ENCODE results near the gene MTAP.

MTAP gene

DNA sequence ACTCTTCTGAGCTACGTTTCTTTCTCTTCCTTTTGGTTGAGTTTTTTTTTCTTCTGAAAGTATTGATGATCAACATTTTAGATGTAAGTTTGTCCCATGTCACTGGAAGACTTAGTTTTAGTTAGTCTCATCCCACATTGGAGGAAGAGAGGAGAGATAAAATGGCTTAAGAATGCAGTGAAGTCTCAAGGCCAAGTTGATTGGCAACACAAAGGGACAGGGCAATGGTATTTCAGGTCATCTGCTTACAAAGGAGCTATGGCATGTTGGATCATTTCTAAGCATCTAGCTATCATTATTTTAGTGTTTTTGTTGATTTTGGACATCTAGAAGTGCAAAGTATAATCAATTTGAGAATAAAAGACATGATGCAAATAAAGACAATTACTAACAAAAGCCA is 133.2 kb downstream of the MTAP start:
- TF ChIP-seq ZNF624 (tag by site-specific recombination; IDR thresholded peaks at IDR 0.05) (no peak), ZNF133 (tag by site-specific recombination; IDR thresholded peaks at IDR 0.05) (no peak), ZNF626 (tag by site-specific recombination; IDR thresholded peaks at IDR 0.05) (no peak), ZNF785 (tag by site-specific recombination; IDR thresholded peaks at IDR 0.05) (no peak), ZNF623 (tag by site-specific recombination; IDR thresholded peaks at IDR 0.05) (no peak), ZNF132 (tag by site-specific recombination; IDR thresholded peaks at IDR 0.05; ENCODE audit: borderline replicate concordance) (no peak), ZNF121 (tag by site-specific recombination; IDR thresholded peaks at IDR 0.05) (no peak), ZSCAN16 (tag by site-specific recombination; IDR thresholded peaks at IDR 0.05) (no peak), ZNF174 (tag by site-specific recombination; IDR thresholded peaks at IDR 0.05) (no peak), ZBTB8A (tag by site-specific recombination; IDR thresholded peaks at IDR 0.05) (no peak), ZNF621 (tag by site-specific recombination; IDR thresholded peaks at IDR 0.05) (no peak), ZBTB20 (tag by site-specific recombination; IDR thresholded peaks at IDR 0.05) (no peak)
- TF ChIP-seq, protein P1, sequence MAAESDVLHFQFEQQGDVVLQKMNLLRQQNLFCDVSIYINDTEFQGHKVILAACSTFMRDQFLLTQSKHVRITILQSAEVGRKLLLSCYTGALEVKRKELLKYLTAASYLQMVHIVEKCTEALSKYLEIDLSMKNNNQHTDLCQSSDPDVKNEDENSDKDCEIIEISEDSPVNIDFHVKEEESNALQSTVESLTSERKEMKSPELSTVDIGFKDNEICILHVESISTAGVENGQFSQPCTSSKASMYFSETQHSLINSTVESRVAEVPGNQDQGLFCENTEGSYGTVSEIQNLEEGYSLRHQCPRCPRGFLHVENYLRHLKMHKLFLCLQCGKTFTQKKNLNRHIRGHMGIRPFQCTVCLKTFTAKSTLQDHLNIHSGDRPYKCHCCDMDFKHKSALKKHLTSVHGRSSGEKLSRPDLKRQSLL (tag by site-specific recombination; IDR thresholded peaks at IDR 0.05): no peak
- POLR2A ChIA-PET: no interaction called here
- no peak overlapping the region for H3K27ac ChIP-seq (ENCODE audit: extremely low read depth, low read depth, low read length)
- H3K4me3 ChIP-seq (ENCODE audit: low read depth, low read length): no peak overlapping the region
- H3K4me1 ChIP-seq (ENCODE audit: control insufficient read depth, insufficient read depth, low read length): 0 out of 2 replicates have a peak, but pooled peaks cover 3% of the 10 kb centered on the region
- CTCF ChIA-PET: interaction anchor here (0.5 kb wide), 1 partner anchor 297 kb away, joined by 3 read pairs; no protein-coding TSS in a partner anchor
- H3K9me3 ChIP-seq (ENCODE audit: control insufficient read depth, insufficient read depth, low read depth, low read length): no peaks in the 10 kb centered on the region
- H3K36me3 ChIP-seq (ENCODE audit: control insufficient read depth in 2 of 2, insufficient read depth in 1 of 2, low read length in 2 of 2): no peaks in the 10 kb centered on the region

DNA sequence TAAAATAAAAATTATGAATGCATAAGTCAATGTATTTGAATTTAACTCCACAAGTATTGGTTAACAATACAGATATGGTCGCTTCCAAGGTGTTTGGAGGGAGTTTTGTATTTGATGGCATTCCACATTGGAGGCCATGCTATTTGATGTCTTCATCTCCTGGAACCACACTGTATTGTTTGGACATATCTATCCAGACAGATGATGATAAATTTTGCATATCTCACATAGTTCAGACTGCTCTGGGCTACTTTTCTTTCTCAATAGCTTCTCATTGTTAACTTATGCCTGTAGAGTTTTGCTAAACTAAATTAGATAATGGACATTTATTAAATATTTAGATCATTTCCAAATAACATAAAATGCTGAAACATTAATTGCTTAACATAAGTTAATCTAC is 133.7 kb downstream of the MTAP start:
- H3K27ac ChIP-seq (ENCODE audit: extremely low read depth, low read depth, low read length): no peak overlapping the region
- POLR2A ChIA-PET: no interaction called here
- H3K9me3 ChIP-seq (ENCODE audit: control insufficient read depth, insufficient read depth, low read depth, low read length): no peaks in the 10 kb centered on the region
- H3K36me3 ChIP-seq (ENCODE audit: control insufficient read depth in 2 of 2, insufficient read depth in 1 of 2, low read length in 2 of 2): no peaks in the 10 kb centered on the region
- no peak overlapping the region for H3K4me3 ChIP-seq (ENCODE audit: low read depth, low read length)
- H3K4me1 ChIP-seq (ENCODE audit: control insufficient read depth, insufficient read depth, low read length): 0 out of 2 replicates have a peak, but pooled peaks cover 3% of the 10 kb centered on the region
- CTCF ChIA-PET: interaction anchor here (0.5 kb wide), 1 partner anchor 297 kb away, joined by 3 read pairs; no protein-coding TSS in a partner anchor
- TF ChIP-seq HIC1 (tag by site-specific recombination; IDR thresholded peaks at IDR 0.05): no peak
- TF ChIP-seq TCF7L2 (IDR thresholded peaks at IDR 0.05; ENCODE audit: borderline replicate concordance, low read depth, low read length): no peak
- TF ChIP-seq ZNF791 (tag by site-specific recombination; IDR thresholded peaks at IDR 0.05): no peak
- TF ChIP-seq KLF16 (tag by site-specific recombination; IDR thresholded peaks at IDR 0.05): no peak
- TF ChIP-seq, protein P2, sequence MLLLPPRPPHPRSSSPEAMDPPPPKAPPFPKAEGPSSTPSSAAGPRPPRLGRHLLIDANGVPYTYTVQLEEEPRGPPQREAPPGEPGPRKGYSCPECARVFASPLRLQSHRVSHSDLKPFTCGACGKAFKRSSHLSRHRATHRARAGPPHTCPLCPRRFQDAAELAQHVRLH (tag by site-specific recombination; IDR thresholded peaks at IDR 0.05): no peak
- TF ChIP-seq ZNF174 (tag by site-specific recombination; IDR thresholded peaks at IDR 0.05): no peak
- TF ChIP-seq OSR2 (tag by site-specific recombination; IDR thresholded peaks at IDR 0.05): no peak
- no peak for TF ChIP-seq KLF1 (tag by site-specific recombination; IDR thresholded peaks at IDR 0.05)
- TF ChIP-seq ZBTB21 (tag by site-specific recombination; IDR thresholded peaks at IDR 0.05): no peak
- TF ChIP-seq BCL11A (tag by site-specific recombination; IDR thresholded peaks at IDR 0.05; ENCODE audit: low read depth): no peak
- TF ChIP-seq ZNF433 (tag by site-specific recombination; IDR thresholded peaks at IDR 0.05; ENCODE audit: low read depth): no peak
- no peak for TF ChIP-seq ZBTB8A (tag by site-specific recombination; IDR thresholded peaks at IDR 0.05)
- no peak for TF ChIP-seq ZNF830 (tag by site-specific recombination; IDR thresholded peaks at IDR 0.05; ENCODE audit: low read depth)
- no peak for TF ChIP-seq ZBTB11 (tag by site-specific recombination; conservative IDR thresholded peaks at IDR 0.05; ENCODE audit: low read depth)
- TF ChIP-seq ZNF2 (tag by site-specific recombination; IDR thresholded peaks at IDR 0.05): no peak
- no peak for TF ChIP-seq ZNF629 (tag by site-specific recombination; IDR thresholded peaks at IDR 0.05)
- no peak for TF ChIP-seq ZEB2 (tag by site-specific recombination; IDR thresholded peaks at IDR 0.05)
